ENCODE measurements around the gene SCN8A.
"Not testable (repeated sequence)": the region's sequence is repeated elsewhere in the genome, so short reads cannot be mapped to it uniquely, and the experiment has no call there.

SCN8A gene

GRCh38 chr12:51591016-51591901 is at the start of gene SCN8A:
TSS of gene SCN8A (plus strand) at chr12:51591233. CDS start at chr12:51662818, 71,585 bp downstream.
- DNase-seq: peak; percentile 69

DNA sequence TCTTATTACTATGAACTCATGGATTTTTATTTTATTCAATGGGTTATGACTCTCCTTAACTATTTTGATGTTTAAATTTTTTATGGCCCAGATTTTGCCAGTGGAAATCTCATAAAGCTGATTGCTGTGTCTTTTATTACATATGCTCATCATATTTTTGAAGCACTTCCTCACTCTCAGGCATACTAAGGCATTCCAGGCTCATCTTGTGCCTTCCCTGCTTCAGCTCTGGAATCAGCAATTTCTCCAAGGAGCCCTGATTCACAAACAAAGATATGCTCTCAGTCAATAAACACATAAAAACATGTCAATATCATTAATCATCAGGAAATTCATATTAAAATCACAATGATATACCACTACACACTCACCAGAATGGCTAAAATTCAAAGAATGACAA is 44.9 kb upstream of the SCN8A start:
- no peak for DNase-seq

- no peak for DNase-seq
Observed at GRCh38 chr12:51547606-51548005, 43.4 kb upstream of the SCN8A start.

DNA sequence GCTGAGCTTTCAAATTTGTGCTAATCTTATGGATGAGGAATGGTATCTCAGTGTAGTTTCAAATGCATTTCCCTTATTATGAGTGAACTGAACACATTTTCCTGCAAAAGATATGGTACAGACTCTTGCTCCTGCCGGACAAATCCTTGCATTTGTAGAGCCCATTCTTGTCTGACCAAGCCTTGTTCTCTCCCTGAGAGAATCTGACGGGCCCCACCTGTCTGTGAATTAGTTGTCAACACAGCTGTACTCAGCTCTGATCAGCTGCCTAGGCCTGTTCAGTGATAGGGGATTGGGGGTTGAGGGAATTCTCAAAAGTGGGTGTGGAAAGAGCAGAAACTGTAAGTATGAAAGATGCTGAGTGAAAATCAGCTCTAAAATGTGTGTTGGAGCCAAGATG is 42.8 kb upstream of the SCN8A start:
- DNase-seq: no peak

- no peak for DNase-seq
Observed at GRCh38 chr12:51549637-51550036, 41.4 kb upstream of the SCN8A start.

DNA sequence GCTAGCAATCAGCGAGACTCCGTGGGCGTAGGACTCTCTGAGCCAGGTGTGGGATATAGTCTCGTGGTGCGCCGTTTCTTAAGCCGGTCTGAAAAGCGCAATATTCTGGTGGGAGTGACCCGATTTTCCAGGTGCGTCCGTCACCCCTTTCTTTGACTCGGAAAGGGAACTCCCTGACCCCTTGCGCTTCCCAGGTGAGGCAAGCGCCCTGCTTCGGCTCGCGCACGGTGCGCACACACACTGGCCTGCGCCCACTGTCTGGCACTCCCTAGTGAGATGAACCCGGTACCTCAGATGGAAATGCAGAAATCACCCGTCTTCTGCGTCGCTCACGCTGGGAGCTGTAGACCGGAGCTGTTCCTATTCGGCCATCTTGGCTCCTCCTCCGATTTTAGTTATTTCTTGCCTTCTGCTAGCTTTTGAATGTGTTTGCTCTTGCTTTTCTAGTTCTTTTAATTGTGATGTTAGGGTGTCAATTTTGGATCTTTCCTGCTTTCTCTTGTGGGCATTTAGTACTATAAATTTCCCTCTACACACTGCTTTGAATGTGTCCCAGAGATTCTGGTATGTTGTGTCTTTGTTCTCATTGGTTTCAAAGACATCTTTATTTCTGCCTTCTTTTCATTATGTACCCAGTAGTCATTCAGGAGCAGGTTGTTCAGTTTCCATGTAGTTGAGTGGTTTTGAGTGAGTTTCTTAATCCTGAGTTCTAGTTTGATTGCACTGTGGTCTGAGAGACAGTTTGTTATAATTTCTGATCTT is 22.6 kb upstream of the SCN8A start:
- DNase-seq: not testable (repeated sequence)

- no peak for DNase-seq
Observed at GRCh38 chr12:51579321-51579850, 11.6 kb upstream of the SCN8A start.

- DNase-seq: no peak
Observed at GRCh38 chr12:51589060-51589459, 2.0 kb upstream of the SCN8A start.

- DNase-seq: no peak
Observed at GRCh38 chr12:51589557-51590176, 1.4 kb upstream of the SCN8A start.

- DNase-seq: peak; percentile 69
Observed at GRCh38 chr12:51590347-51591015, 552 bp upstream of the SCN8A start.

GRCh38 chr12:51592034-51592705 is 1.1 kb downstream of the SCN8A start:
- DNase-seq: no peak

- DNase-seq: no peak
Observed at GRCh38 chr12:51593021-51593420, 2.0 kb downstream of the SCN8A start.

GRCh38 chr12:51593539-51593938 is 2.5 kb downstream of the SCN8A start:
- no peak for DNase-seq

- DNase-seq: no peak
Observed at GRCh38 chr12:51598156-51598555, 7.1 kb downstream of the SCN8A start.

DNA sequence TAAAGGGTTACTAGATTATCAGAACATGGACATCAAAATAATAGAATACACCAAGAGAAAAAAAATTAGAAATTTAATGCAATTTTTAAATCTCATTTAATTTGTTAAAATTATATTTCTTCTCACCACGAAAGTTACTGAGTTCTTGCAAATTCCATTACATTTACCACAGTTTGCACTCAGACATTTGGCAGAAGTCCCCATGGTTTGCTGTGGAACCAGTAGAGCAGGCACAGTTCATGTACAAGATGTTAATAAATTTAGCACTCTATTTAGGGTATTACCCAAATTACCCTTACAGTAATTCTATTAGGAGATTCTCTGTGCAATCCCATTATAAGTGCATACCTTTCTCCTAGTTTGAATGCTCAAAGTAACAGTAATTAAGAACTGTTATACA is 9.7 kb downstream of the SCN8A start:
- DNase-seq: no peak

- DNase-seq: no peak
Observed at GRCh38 chr12:51601241-51601640, 10.2 kb downstream of the SCN8A start.

DNA sequence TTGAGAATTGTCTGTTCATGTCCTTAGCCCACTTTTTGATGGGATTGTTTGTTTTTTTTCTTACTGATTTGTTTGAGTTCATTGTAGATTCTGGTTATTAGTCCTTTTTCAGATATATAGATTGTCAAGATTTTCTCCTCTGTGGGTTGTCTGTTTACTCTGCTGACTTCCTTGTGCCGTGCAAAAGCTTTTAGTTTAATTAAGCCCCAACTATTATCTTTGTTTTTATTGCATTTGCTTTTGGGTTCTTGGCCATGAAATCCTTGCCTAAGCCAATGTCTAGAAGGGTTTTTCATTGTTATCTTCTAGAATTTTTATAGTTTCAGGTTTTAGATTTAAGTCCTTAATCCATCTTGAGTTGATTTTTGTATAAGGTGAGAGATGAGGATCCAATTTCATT is 14.9 kb downstream of the SCN8A start:
- DNase-seq: not testable (repeated sequence)

DNA sequence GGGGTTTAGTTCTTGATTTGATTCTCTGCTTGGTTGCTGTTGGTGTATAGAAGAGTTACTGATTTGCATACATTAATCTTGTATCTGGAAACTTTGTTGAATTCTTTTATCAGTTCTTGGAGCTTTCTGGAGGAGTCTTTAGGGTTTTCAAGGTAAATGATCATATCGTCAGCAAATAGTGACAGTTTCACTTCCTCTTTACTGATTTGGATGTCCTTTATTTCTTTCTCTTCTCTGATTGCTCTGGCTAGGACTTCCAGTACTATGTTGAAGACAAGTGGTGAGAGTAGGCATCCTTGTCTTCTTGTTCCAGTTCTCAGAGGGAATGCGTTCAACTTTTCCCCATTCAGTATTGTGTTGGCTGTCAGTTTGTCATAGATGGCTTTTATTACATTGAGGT is 16.2 kb downstream of the SCN8A start:
- DNase-seq: not testable (repeated sequence)

GRCh38 chr12:51620448-51620847 is 29.4 kb downstream of the SCN8A start:
- DNase-seq: no peak

DNA sequence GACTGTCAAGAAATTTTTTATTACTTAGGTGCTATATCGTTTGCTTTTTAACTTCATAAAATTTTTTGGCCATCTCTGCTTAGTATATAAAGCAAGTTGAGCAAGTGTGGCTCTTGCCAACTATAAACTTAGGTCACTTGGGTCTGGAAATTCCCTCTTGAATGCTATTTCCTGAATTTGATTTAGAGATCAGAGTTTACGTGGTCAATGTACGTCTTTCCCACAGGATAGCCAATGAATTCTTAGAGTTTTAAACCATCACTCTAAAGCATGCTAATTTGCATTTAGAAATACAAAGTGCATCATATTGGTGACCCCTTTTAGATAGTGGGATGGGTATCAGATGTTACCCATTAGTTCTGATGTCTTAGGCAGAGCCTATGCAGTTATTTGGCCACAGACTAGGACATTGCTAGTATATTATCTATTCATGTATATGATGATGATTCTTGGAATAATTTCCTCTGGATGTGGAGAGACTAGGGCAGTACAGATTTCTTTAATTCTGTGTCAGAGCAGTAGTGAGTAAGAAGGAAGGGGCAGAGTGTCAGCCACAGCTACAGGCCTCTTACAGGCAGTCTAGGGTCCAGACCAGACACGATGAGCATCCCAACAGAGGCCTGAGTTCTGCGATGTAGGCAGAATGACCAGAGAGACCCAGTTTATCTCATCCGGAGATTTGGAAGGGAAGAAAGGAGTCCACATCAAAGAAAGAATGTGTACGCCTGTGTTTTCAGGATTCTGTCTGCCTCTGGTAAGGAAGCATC is 30.3 kb downstream of the SCN8A start:
- no peak for DNase-seq

DNA sequence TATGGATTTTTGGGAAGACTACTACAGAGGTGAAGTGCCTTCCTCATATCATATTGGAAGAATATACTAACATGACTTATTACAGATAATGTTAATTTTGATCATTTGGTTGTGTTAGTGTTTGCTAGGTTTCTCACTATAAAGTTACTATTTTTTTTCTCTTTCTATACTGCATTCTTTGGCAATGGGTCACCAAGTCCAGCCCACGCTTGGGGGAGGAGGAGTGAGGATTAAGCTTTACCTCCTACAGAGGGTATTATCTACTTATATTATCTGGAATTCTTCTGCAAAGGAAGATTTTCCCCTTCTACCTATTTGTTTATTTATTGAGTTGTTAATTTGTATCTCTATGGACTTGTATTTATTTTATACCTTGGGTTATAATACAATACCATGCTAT is 31.5 kb downstream of the SCN8A start:
- no peak for DNase-seq

Data from NCI-H1105 (cell line).